K562 (cell line): ENCODE results near the gene AFF3.

Experiments
- TF ChIP-seq, protein P1 (sequence below): fragments of 450-650 bp; formaldehyde crosslinking; IDR thresholded peaks from 2 replicates; pipeline ENCODE4 v1.4.0; 2022; ENCODE audit warnings: missing genetic modification characterization
- TF ChIP-seq, protein P2 (sequence below): fragments of 150-350 bp; IDR thresholded peaks from 2 replicates; pipeline ENCODE4 v1.6.1; 2014; ENCODE audit warnings: low read depth, mild to moderate bottlenecking, low read length, borderline replicate concordance

DNA sequence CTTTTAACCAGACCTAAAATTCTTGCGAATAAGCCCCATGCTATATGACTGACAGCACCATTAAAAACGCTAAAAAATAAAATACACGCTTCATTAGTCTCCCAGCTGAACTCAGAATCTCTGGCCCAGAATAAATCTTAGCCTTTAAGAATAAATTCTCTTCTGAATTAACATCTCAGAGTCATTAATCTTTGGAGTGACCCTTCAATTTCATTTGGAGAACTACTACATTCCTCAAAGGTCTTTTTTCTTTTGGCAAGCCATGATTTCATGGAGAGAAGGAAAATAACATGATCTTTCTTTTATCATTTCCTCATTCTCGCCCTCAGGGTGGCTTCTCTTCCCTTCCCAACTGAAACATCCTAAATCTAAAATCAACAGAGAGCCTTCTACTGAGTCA is 259.0 kb downstream of the AFF3 start:
- TF ChIP-seq, protein P1, sequence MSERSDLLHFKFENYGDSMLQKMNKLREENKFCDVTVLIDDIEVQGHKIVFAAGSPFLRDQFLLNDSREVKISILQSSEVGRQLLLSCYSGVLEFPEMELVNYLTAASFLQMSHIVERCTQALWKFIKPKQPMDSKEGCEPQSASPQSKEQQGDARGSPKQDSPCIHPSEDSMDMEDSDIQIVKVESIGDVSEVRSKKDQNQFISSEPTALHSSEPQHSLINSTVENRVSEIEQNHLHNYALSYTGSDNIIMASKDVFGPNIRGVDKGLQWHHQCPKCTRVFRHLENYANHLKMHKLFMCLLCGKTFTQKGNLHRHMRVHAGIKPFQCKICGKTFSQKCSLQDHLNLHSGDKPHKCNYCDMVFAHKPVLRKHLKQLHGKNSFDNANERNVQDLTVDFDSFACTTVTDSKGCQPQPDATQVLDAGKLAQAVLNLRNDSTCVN (CRISPR knock-in tag): no peak
- TF ChIP-seq, protein P2, sequence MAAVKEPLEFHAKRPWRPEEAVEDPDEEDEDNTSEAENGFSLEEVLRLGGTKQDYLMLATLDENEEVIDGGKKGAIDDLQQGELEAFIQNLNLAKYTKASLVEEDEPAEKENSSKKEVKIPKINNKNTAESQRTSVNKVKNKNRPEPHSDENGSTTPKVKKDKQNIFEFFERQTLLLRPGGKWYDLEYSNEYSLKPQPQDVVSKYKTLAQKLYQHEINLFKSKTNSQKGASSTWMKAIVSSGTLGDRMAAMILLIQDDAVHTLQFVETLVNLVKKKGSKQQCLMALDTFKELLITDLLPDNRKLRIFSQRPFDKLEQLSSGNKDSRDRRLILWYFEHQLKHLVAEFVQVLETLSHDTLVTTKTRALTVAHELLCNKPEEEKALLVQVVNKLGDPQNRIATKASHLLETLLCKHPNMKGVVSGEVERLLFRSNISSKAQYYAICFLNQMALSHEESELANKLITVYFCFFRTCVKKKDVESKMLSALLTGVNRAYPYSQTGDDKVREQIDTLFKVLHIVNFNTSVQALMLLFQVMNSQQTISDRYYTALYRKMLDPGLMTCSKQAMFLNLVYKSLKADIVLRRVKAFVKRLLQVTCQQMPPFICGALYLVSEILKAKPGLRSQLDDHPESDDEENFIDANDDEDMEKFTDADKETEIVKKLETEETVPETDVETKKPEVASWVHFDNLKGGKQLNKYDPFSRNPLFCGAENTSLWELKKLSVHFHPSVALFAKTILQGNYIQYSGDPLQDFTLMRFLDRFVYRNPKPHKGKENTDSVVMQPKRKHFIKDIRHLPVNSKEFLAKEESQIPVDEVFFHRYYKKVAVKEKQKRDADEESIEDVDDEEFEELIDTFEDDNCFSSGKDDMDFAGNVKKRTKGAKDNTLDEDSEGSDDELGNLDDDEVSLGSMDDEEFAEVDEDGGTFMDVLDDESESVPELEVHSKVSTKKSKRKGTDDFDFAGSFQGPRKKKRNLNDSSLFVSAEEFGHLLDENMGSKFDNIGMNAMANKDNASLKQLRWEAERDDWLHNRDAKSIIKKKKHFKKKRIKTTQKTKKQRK: no peak
